GM12874 (cell line): Measurements from ENCODE around the gene MBD5.
A peak's percentile ranks its signal among the peaks of the same experiment; 100 is the strongest.

ENCODE experiments used
- CTCF ChIP-seq: IDR thresholded peaks from 2 replicates; pipeline ENCODE4 v1.5.1; 2011; ENCODE audit warnings: low read depth, mild to moderate bottlenecking, control low read depth, low read length, moderate library complexity; ENCODE audit not compliant: insufficient read depth

Gene MBD5

GRCh38 chr2:148503516-148503915, 482.6 kb downstream of the MBD5 start:
- TF ChIP-seq CTCF: no peak

- TF ChIP-seq CTCF: no peak
Measured at GRCh38 chr2:148507970-148508369, 487.1 kb downstream of the MBD5 start.

GRCh38 chr2:148508878-148509287, 488.0 kb downstream of the MBD5 start:
- no peak for TF ChIP-seq CTCF

GRCh38 chr2:148509288-148509902, 488.5 kb downstream of the MBD5 start:
- TF ChIP-seq CTCF: peak; percentile 96

- no peak for TF ChIP-seq CTCF
Measured at GRCh38 chr2:148511883-148512282, 491.0 kb downstream of the MBD5 start.

GRCh38 chr2:148512501-148512900, 491.6 kb downstream of the MBD5 start:
- TF ChIP-seq CTCF: no peak

- TF ChIP-seq CTCF: no peak
Measured at GRCh38 chr2:148513427-148513826, 492.5 kb downstream of the MBD5 start.
